SK-N-SH (cell line): Measurements from ENCODE around the gene FBXL5.

Experiments used
- EP300 ChIP-seq, 2 experiments: IDR thresholded peaks; 2 replicates each; pipeline versions ENCODE4 v1.4.0 to v1.6.1; 2012; ENCODE audit warnings: borderline replicate concordance in 1 of 2, low read depth in 1 of 2, low read length in 1 of 2
- EZH2phosphoT487 ChIP-seq: fragments of 200-600 bp; sonication (generic); IDR thresholded peaks from 2 replicates; pipeline ENCODE4 v1.6.1; 2017; ENCODE audit warnings: low read depth, mixed run types, mild to moderate bottlenecking, antibody characterized with exemption, moderate library complexity, borderline replicate concordance
- FOXJ3 ChIP-seq: sonication (generic); formaldehyde crosslinking; IDR thresholded peaks from 2 replicates; pipeline ENCODE4 v1.5.1; 2020; ENCODE audit warnings: mild to moderate bottlenecking, missing genetic modification reagents
- FOXM1 ChIP-seq: IDR thresholded peaks from 2 replicates; pipeline ENCODE4 v1.4.0; 2012; ENCODE audit warnings: low read depth, mild to moderate bottlenecking
- GABPA ChIP-seq: IDR thresholded peaks from 2 replicates; pipeline ENCODE4 v1.4.0; 2012; ENCODE audit warnings: low read depth, mild to moderate bottlenecking
- POLR2AphosphoS5 ChIP-seq: IDR thresholded peaks from 2 replicates; pipeline ENCODE4 v1.6.1; 2012; ENCODE audit warnings: low read depth, low read length
- SIN3A ChIP-seq: IDR thresholded peaks from 2 replicates; pipeline ENCODE4 v1.6.1; 2012; ENCODE audit warnings: low read depth, mild to moderate bottlenecking, low read length, moderate library complexity, borderline replicate concordance
- SMC3 ChIP-seq: IDR thresholded peaks from 2 replicates; pipeline ENCODE4 v1.6.1; 2012; ENCODE audit warnings: low read depth, low read length, improper control_type of control experiment
- TEAD4 ChIP-seq: IDR thresholded peaks from 2 replicates; pipeline ENCODE4 v1.4.0; 2012; ENCODE audit warnings: mild to moderate bottlenecking, borderline replicate concordance; ENCODE audit not compliant: insufficient read depth
- TF ChIP-seq, protein P1 (sequence below): fragments of 200-600 bp; sonication (generic); IDR thresholded peaks from 2 replicates; pipeline ENCODE4 v1.6.1; 2017; ENCODE audit warnings: antibody characterized with exemption, mild to moderate bottlenecking, moderate library complexity

DNA sequence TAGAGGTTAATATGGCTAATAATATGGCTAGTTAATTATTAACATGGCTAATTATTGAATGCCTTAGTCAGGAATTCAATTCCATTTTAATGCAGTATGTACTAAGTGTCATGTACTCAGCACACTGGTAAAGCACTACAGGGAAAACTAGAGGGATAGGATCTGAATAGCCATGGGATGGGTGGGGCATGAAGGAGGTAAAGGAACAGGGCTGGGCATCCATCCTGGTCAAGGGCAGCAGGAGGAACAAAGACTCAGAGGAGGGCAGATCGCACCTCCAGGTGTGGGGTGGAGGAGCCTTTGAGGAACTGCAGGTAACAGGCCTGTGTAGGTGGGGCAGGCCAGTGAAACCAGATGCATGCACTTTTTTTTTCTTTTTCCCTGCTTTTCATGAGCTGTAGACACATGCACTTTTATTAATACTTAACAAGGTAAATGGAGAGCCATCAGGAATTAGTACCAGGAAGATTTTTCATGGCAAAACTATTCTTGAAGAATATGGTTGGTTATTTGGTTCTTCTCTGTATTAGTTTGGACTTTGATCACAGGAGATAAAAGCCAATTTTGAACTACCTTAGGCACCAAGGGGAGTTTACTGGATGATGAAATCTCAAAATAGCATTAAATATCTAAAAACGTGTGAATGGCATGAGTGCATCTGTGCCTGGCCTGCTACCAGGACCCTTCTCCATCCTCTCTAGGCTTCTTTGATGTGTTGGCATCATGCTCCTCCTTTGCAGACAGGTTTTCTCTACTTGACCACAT, 97.2 kb downstream of the FBXL5 start:
- TF ChIP-seq, protein P1, sequence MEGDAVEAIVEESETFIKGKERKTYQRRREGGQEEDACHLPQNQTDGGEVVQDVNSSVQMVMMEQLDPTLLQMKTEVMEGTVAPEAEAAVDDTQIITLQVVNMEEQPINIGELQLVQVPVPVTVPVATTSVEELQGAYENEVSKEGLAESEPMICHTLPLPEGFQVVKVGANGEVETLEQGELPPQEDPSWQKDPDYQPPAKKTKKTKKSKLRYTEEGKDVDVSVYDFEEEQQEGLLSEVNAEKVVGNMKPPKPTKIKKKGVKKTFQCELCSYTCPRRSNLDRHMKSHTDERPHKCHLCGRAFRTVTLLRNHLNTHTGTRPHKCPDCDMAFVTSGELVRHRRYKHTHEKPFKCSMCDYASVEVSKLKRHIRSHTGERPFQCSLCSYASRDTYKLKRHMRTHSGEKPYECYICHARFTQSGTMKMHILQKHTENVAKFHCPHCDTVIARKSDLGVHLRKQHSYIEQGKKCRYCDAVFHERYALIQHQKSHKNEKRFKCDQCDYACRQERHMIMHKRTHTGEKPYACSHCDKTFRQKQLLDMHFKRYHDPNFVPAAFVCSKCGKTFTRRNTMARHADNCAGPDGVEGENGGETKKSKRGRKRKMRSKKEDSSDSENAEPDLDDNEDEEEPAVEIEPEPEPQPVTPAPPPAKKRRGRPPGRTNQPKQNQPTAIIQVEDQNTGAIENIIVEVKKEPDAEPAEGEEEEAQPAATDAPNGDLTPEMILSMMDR, result no peak
- TF ChIP-seq SMC3 (no peak), FOXM1 (no peak), POLR2AphosphoS5 (no peak), EP300 (IDR thresholded peaks at IDR 0.05; ENCODE audit: borderline replicate concordance in 1 of 2, low read depth in 1 of 2, low read length in 1 of 2) (no peak), FOXJ3 (no peak), SIN3A (no peak), EZH2phosphoT487 (no peak), TEAD4 (no peak), GABPA (no peak)
